Measurements from ENCODE around the gene CAPN7.

DNA sequence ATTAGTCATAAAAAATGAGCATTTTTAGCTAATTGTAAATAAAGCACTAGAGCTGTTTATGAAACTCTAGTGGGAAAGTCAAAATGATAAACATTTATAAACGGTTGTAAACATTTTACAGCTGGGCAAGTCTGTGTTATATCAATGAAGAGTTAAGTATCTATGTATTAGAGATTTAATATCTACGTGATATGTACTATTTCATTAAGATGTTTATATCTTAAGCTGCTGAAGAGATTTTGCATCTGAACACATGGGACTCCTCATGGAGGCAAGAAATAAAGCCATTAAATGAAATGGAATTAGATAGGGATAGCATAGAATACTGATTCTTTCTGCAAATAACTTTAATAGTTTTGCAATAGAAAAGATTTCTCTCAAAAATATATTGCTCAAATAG is 23.0 kb upstream of the CAPN7 start:
- TF ChIP-seq, protein P1, sequence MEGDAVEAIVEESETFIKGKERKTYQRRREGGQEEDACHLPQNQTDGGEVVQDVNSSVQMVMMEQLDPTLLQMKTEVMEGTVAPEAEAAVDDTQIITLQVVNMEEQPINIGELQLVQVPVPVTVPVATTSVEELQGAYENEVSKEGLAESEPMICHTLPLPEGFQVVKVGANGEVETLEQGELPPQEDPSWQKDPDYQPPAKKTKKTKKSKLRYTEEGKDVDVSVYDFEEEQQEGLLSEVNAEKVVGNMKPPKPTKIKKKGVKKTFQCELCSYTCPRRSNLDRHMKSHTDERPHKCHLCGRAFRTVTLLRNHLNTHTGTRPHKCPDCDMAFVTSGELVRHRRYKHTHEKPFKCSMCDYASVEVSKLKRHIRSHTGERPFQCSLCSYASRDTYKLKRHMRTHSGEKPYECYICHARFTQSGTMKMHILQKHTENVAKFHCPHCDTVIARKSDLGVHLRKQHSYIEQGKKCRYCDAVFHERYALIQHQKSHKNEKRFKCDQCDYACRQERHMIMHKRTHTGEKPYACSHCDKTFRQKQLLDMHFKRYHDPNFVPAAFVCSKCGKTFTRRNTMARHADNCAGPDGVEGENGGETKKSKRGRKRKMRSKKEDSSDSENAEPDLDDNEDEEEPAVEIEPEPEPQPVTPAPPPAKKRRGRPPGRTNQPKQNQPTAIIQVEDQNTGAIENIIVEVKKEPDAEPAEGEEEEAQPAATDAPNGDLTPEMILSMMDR (IDR thresholded peaks at IDR 0.05 in 2 of 3, conservative IDR thresholded peaks at IDR 0.05 in 1 of 3; ENCODE audit: borderline replicate concordance in 1 of 3, insufficient read depth in 1 of 3, low read depth in 2 of 3, low read length in 2 of 3) = no peak
- TF ChIP-seq POLR2A (IDR thresholded peaks at IDR 0.05; ENCODE audit: borderline replicate concordance, extremely low read depth, insufficient read depth, insufficient read length) (no peak), SIN3A (IDR thresholded peaks at IDR 0.05; ENCODE audit: low read depth) (no peak), EZH2phosphoT487 (IDR thresholded peaks at IDR 0.05; ENCODE audit: borderline replicate concordance) (no peak), TCF7L2 (IDR thresholded peaks at IDR 0.05; ENCODE audit: borderline replicate concordance, extremely low read depth, insufficient read depth, insufficient read length) (no peak), CEBPB (IDR thresholded peaks at IDR 0.05; ENCODE audit: low read depth) (no peak)
- TF ChIP-seq, protein P2, sequence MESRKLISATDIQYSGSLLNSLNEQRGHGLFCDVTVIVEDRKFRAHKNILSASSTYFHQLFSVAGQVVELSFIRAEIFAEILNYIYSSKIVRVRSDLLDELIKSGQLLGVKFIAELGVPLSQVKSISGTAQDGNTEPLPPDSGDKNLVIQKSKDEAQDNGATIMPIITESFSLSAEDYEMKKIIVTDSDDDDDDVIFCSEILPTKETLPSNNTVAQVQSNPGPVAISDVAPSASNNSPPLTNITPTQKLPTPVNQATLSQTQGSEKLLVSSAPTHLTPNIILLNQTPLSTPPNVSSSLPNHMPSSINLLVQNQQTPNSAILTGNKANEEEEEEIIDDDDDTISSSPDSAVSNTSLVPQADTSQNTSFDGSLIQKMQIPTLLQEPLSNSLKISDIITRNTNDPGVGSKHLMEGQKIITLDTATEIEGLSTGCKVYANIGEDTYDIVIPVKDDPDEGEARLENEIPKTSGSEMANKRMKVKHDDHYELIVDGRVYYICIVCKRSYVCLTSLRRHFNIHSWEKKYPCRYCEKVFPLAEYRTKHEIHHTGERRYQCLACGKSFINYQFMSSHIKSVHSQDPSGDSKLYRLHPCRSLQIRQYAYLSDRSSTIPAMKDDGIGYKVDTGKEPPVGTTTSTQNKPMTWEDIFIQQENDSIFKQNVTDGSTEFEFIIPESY (IDR thresholded peaks at IDR 0.05; ENCODE audit: extremely low read depth, insufficient replicate concordance, low read length) = no peak
